Body of pancreas (tissue), 4 donors: Measurements from ENCODE around the gene KRTAP10-12.

Experiments
- POLR2A ChIP-seq, 3 donors: fragments of 450-650 bp; IDR thresholded peaks; one replicate each; pipeline ENCODE4 v1.6.1; 2016; ENCODE audit warnings: antibody characterized with exemption in 3 of 3, mild to moderate bottlenecking in 2 of 3
- TF ChIP-seq, protein P1 (sequence below), 7 experiments: fragments of 450-650 bp in 4 of 7; fragments of 200-600 bp in 3 of 7; sonication (generic) in 3 of 7; IDR thresholded peaks; one replicate each; pipeline ENCODE4 v1.5.1; 2016 to 2019; ENCODE audit warnings: antibody characterized with exemption in 7 of 7

DNA sequence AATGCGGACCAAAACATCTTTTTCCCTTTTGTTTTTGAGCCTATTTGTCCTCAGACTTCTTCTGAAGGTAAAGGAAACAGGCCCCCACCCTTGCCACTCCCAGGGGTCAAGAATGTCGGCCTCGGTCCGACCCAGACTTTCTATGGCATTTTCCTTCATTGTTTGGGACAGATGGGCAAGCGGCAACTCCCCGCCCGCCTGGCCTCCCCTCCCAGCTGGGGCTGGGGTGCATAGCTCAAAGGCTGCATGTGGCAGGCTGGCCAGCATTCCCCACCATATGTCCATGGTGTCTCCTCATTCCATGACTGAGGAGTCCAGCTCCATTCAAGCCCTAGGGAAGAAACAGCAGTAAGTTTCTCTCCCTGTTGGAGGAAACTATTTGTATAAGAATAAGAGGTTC lies 43.8 kb downstream of the KRTAP10-12 start:
- TF ChIP-seq, protein P1, sequence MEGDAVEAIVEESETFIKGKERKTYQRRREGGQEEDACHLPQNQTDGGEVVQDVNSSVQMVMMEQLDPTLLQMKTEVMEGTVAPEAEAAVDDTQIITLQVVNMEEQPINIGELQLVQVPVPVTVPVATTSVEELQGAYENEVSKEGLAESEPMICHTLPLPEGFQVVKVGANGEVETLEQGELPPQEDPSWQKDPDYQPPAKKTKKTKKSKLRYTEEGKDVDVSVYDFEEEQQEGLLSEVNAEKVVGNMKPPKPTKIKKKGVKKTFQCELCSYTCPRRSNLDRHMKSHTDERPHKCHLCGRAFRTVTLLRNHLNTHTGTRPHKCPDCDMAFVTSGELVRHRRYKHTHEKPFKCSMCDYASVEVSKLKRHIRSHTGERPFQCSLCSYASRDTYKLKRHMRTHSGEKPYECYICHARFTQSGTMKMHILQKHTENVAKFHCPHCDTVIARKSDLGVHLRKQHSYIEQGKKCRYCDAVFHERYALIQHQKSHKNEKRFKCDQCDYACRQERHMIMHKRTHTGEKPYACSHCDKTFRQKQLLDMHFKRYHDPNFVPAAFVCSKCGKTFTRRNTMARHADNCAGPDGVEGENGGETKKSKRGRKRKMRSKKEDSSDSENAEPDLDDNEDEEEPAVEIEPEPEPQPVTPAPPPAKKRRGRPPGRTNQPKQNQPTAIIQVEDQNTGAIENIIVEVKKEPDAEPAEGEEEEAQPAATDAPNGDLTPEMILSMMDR (IDR thresholded peaks at IDR 0.05): no peak
- no peak for TF ChIP-seq POLR2A (IDR thresholded peaks at IDR 0.05)
